ENCODE data around the gene UST. TPM values are rescaled to one million over a fixed set of nuclear protein-coding genes. Genes with fewer than 3 reads are reported as not detected.

UST gene
- total and polyA plus RNA-seq, 2 donors (not counting 1 experiment from before 2014, with no cell fraction given), result 7.3 to 16.9 TPM

GRCh38 chr6:148831064-148831463 lies 84.2 kb downstream of the UST start:
- H3K79me2 ChIP-seq (ENCODE audit: control insufficient read depth, insufficient read depth, low read length), result peaks cover 90% of the 10 kb centered on the region
- H3K9me3 Mint-ChIP-seq (ENCODE audit: insufficient read depth), result no peaks in the 10 kb centered on the region
- no peaks in the 10 kb centered on the region for H3K36me3 ChIP-seq (replicated peaks in 1 of 2; ENCODE audit: control extremely low read depth in 1 of 2, control insufficient read depth in 1 of 2, extremely low read depth in 1 of 2, insufficient read depth in 2 of 2, low read length in 1 of 2)
- H3K9ac ChIP-seq (ENCODE audit: low read length), result peak overlapping the region; percentile 56
- TF ChIP-seq EZH2 (IDR thresholded peaks at IDR 0.05; ENCODE audit: borderline replicate concordance, insufficient read depth, low read depth, low read length, poor library complexity, severe bottlenecking), result no peak
- WGBS (ENCODE audit: insufficient coverage), result 20% methylated on average over 3 of the region's 6 CpGs
- peak overlapping the region; percentile 37 for H2AFZ ChIP-seq (ENCODE audit: insufficient read depth, low read depth, low read length, poor library complexity, severe bottlenecking)
- POLR2A ChIA-PET, result no interaction called here
- peak; percentile 61 for DNase-seq
- H4K20me1 ChIP-seq (ENCODE audit: control insufficient read depth, insufficient read depth, low read length, poor library complexity, severe bottlenecking), result peaks cover 6% of the 10 kb centered on the region
- H3K27me3 Mint-ChIP-seq, result no peaks in the 10 kb centered on the region
- peak overlapping the region; percentile 65 for H3K4me2 ChIP-seq (replicated peaks; ENCODE audit: low read depth, low read length, poor library complexity, severe bottlenecking)
- peak overlapping the region; percentile 67 for H3K4me3 Mint-ChIP-seq
- peak; percentile 74 for ATAC-seq (ENCODE audit: low read depth)
- H3K27ac Mint-ChIP-seq, result no peak overlapping the region
- CTCF ChIA-PET, result interaction anchor here (1.0 kb wide), 1 partner anchor 70 kb away, joined by 3 read pairs; no protein-coding TSS in a partner anchor
- peak overlapping the region in 4 of 5 experiments; percentile 16 to 52 (median 35) for H3K4me3 ChIP-seq (ENCODE audit: control extremely low read depth in 1 of 5, extremely low read depth in 1 of 5, insufficient read depth in 1 of 5, low read depth in 2 of 5, low read length in 4 of 5)
- H3K27me3 ChIP-seq (replicated peaks in 1 of 4; ENCODE audit: control extremely low read depth in 1 of 4, control insufficient read depth in 3 of 4, insufficient read depth in 4 of 4, low read length in 3 of 4), result no peaks in the 10 kb centered on the region
- intact Hi-C loops (cut with micrococcal nuclease), result loop anchor here (5.0 kb wide), 1 partner anchor 84 kb away; the partner anchor contains the start of gene UST
- no peaks in the 10 kb centered on the region for H3K9me3 ChIP-seq (ENCODE audit: control extremely low read depth in 1 of 3, control insufficient read depth in 2 of 3, insufficient read depth in 1 of 3, low read length in 2 of 3)
- H3K27ac ChIP-seq (ENCODE audit: low read length in 2 of 2), result peak overlapping the region in 1 of 2 donors; percentile 49
- peaks cover 45% of the 10 kb centered on the region for H3K4me1 Mint-ChIP-seq
- peaks cover 27 to 29% of the 10 kb centered on the region in 2 donors for H3K4me1 ChIP-seq (ENCODE audit: control insufficient read depth in 2 of 2, insufficient read depth in 2 of 2, low read length in 2 of 2)

- no peak overlapping the region for H3K27ac Mint-ChIP-seq
- H3K4me3 ChIP-seq (ENCODE audit: control extremely low read depth in 1 of 5, extremely low read depth in 1 of 5, insufficient read depth in 1 of 5, low read depth in 2 of 5, low read length in 4 of 5), result no peak overlapping the region
Observed at GRCh38 chr6:148831531-148831930, 84.7 kb downstream of the UST start.

More at GRCh38 chr6:148831531-148831930, 84.7 kb downstream of the UST start:
- no peak overlapping the region for H3K4me3 Mint-ChIP-seq
- ChIA-PET POLR2A (no interaction called here), CTCF (no interaction called here)
- Histone ChIP-seq H3K4me1 (ENCODE audit: control insufficient read depth in 2 of 2, insufficient read depth in 2 of 2, low read length in 2 of 2) (peaks cover 29 to 30% of the 10 kb centered on the region in 2 donors), H3K27me3 (replicated peaks in 1 of 4; ENCODE audit: control extremely low read depth in 1 of 4, control insufficient read depth in 3 of 4, insufficient read depth in 4 of 4, low read length in 3 of 4) (no peaks in the 10 kb centered on the region), H3K9ac (ENCODE audit: low read length) (peak overlapping the region; percentile 56), H3K36me3 (replicated peaks in 1 of 2; ENCODE audit: control extremely low read depth in 1 of 2, control insufficient read depth in 1 of 2, extremely low read depth in 1 of 2, insufficient read depth in 2 of 2, low read length in 1 of 2) (no peaks in the 10 kb centered on the region), H4K20me1 (ENCODE audit: control insufficient read depth, insufficient read depth, low read length, poor library complexity, severe bottlenecking) (peaks cover 6% of the 10 kb centered on the region), H2AFZ (ENCODE audit: insufficient read depth, low read depth, low read length, poor library complexity, severe bottlenecking) (peak overlapping the region; percentile 37), H3K27ac (ENCODE audit: low read length in 2 of 2) (no peak overlapping the region), H3K4me2 (replicated peaks; ENCODE audit: low read depth, low read length, poor library complexity, severe bottlenecking) (peak overlapping the region; percentile 65), H3K79me2 (ENCODE audit: control insufficient read depth, insufficient read depth, low read length) (peaks cover 91% of the 10 kb centered on the region), H3K9me3 (ENCODE audit: control extremely low read depth in 1 of 3, control insufficient read depth in 2 of 3, insufficient read depth in 1 of 3, low read length in 2 of 3) (no peaks in the 10 kb centered on the region)
- H3K4me1 Mint-ChIP-seq, result peaks cover 49% of the 10 kb centered on the region
- intact Hi-C loops (cut with micrococcal nuclease), result loop anchor here (5.0 kb wide), 1 partner anchor 84 kb away; the partner anchor contains the start of gene UST
- DNase-seq, result no peak
- no peak for ATAC-seq (ENCODE audit: low read depth)
- TF ChIP-seq EZH2 (IDR thresholded peaks at IDR 0.05; ENCODE audit: borderline replicate concordance, insufficient read depth, low read depth, low read length, poor library complexity, severe bottlenecking) (no peak), CTCF (IDR thresholded peaks at IDR 0.05) (no peak)
- no CpG with 5 or more reads among the region's 5 CpGs for WGBS (ENCODE audit: insufficient coverage)
- no peaks in the 10 kb centered on the region for H3K9me3 Mint-ChIP-seq (ENCODE audit: insufficient read depth)
- H3K27me3 Mint-ChIP-seq, result no peaks in the 10 kb centered on the region
